ENCODE measurements around the gene MAP2K1. TPM values are rescaled to one million over a fixed set of nuclear protein-coding genes. Genes with fewer than 3 reads are reported as not detected.

Gene MAP2K1
- polyA plus RNA-seq, 1 of the 3 experiments (the other 2 are of a cell fraction), result 21.8 TPM

- H3K9ac ChIP-seq, result no peak overlapping the region
- no peaks in the 10 kb centered on the region for H3K9me2 ChIP-seq
- H3K27me3 ChIP-seq (ENCODE audit: insufficient read depth), result no peaks in the 10 kb centered on the region
- peaks cover 0 to 18% of the 10 kb centered on the region in 2 experiments; a peak in 3 of 4 replicates for H3K4me1 ChIP-seq (ENCODE audit: control insufficient read depth in 1 of 2, insufficient read depth in 2 of 2, low read depth in 1 of 2, low read length in 1 of 2)
- POLR2A ChIA-PET, result interaction anchor here (0.5 kb wide), 1 partner anchor 453 kb away, joined by 3 read pairs; no protein-coding TSS in a partner anchor
- WGBS (ENCODE audit: low lambda C conversion rate), result 92% methylated on average over 3 of the region's 3 CpGs
- no peaks in the 10 kb centered on the region for H3K9me3 ChIP-seq
- H3K4me2 ChIP-seq, result no peak overlapping the region
- H2AFZ ChIP-seq (ENCODE audit: low read depth), result no peak overlapping the region
- no peak for DNase-seq
- no peak overlapping the region for H3K27ac ChIP-seq (ENCODE audit: low read depth in 2 of 2, low read length in 1 of 2)
- H3K4me3 ChIP-seq (ENCODE audit: low read depth in 2 of 2, low read length in 1 of 2), result no peak overlapping the region
- peaks cover 98% of the 10 kb centered on the region for H3K79me2 ChIP-seq (ENCODE audit: insufficient read depth)
- H3F3A ChIP-seq (replicated peaks; ENCODE audit: insufficient read depth), result peaks cover 7% of the 10 kb centered on the region
- no peaks in the 10 kb centered on the region for H3K36me3 ChIP-seq (replicated peaks in 1 of 2; ENCODE audit: control insufficient read depth in 1 of 2, insufficient read depth in 2 of 2, low read length in 1 of 2)
- no peak for TF ChIP-seq FOSL2 (IDR thresholded peaks at IDR 0.05; ENCODE audit: borderline replicate concordance, low read depth)
- no peak for TF ChIP-seq TEAD4 (IDR thresholded peaks at IDR 0.05; ENCODE audit: borderline replicate concordance, insufficient read depth)
- no peak for TF ChIP-seq MXI1 (IDR thresholded peaks at IDR 0.05; ENCODE audit: low read depth, low read length)
- no peak for TF ChIP-seq FOXM1 (IDR thresholded peaks at IDR 0.05; ENCODE audit: low read depth)
- no peak for TF ChIP-seq POLR2AphosphoS5 (IDR thresholded peaks at IDR 0.05; ENCODE audit: low read depth, low read length)
- TF ChIP-seq RCOR1 (IDR thresholded peaks at IDR 0.05; ENCODE audit: low read length), result no peak
- TF ChIP-seq, protein P1, sequence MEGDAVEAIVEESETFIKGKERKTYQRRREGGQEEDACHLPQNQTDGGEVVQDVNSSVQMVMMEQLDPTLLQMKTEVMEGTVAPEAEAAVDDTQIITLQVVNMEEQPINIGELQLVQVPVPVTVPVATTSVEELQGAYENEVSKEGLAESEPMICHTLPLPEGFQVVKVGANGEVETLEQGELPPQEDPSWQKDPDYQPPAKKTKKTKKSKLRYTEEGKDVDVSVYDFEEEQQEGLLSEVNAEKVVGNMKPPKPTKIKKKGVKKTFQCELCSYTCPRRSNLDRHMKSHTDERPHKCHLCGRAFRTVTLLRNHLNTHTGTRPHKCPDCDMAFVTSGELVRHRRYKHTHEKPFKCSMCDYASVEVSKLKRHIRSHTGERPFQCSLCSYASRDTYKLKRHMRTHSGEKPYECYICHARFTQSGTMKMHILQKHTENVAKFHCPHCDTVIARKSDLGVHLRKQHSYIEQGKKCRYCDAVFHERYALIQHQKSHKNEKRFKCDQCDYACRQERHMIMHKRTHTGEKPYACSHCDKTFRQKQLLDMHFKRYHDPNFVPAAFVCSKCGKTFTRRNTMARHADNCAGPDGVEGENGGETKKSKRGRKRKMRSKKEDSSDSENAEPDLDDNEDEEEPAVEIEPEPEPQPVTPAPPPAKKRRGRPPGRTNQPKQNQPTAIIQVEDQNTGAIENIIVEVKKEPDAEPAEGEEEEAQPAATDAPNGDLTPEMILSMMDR (IDR thresholded peaks at IDR 0.05), result no peak
- TF ChIP-seq MEF2A (IDR thresholded peaks at IDR 0.05; ENCODE audit: borderline replicate concordance, low read depth), result no peak
- TF ChIP-seq TAF1 (IDR thresholded peaks at IDR 0.05; ENCODE audit: borderline replicate concordance, low read depth, low read length), result no peak
- TF ChIP-seq, protein P2, sequence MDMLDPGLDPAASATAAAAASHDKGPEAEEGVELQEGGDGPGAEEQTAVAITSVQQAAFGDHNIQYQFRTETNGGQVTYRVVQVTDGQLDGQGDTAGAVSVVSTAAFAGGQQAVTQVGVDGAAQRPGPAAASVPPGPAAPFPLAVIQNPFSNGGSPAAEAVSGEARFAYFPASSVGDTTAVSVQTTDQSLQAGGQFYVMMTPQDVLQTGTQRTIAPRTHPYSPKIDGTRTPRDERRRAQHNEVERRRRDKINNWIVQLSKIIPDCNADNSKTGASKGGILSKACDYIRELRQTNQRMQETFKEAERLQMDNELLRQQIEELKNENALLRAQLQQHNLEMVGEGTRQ (IDR thresholded peaks at IDR 0.05; ENCODE audit: borderline replicate concordance, low read depth, low read length), result no peak
- TF ChIP-seq GATA2 (CRISPR knock-in tag; IDR thresholded peaks at IDR 0.05), result no peak
- peaks cover 20% of the 10 kb centered on the region for H4K20me1 ChIP-seq (ENCODE audit: insufficient read depth)
- CTCF ChIA-PET, result interaction anchor here (1.0 to 3.2 kb wide), 4 partner anchors 8 to 15 kb away, joined by 3 to 15 read pairs (median 7); no protein-coding TSS in a partner anchor
Observed at GRCh38 chr15:66402761-66403284, 16.1 kb downstream of the MAP2K1 start.

DNA sequence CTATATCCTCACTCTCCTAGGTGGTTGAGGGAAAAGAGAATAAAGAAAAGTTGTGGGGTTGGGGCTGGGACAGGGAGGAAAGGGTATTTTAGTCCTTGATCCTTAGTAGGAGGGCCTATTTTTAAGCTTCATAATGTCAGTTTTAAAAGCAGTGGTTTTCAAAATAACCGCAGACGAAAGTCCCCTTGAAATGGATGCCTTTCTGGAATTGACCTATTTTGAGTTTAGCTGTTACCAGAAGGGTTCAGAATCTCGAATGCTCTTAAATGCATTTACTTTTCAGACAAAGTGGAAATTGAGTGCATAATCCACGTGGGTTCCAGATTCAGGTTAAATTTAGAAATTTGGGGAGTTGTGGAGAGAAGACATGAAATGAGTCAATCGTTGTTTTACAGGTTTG is 16.6 kb downstream of the MAP2K1 start:
- Histone ChIP-seq H3K27ac (ENCODE audit: low read depth in 2 of 2, low read length in 1 of 2) (no peak overlapping the region), H3K4me3 (ENCODE audit: low read depth in 2 of 2, low read length in 1 of 2) (no peak overlapping the region), H2AFZ (ENCODE audit: low read depth) (no peak overlapping the region), H3K27me3 (ENCODE audit: insufficient read depth) (no peaks in the 10 kb centered on the region), H3K36me3 (replicated peaks in 1 of 2; ENCODE audit: control insufficient read depth in 1 of 2, insufficient read depth in 2 of 2, low read length in 1 of 2) (no peaks in the 10 kb centered on the region), H4K20me1 (ENCODE audit: insufficient read depth) (peaks cover 20% of the 10 kb centered on the region), H3F3A (replicated peaks; ENCODE audit: insufficient read depth) (peaks cover 7% of the 10 kb centered on the region), H3K9me2 (no peaks in the 10 kb centered on the region), H3K4me1 (ENCODE audit: control insufficient read depth in 1 of 2, insufficient read depth in 2 of 2, low read depth in 1 of 2, low read length in 1 of 2) (peaks cover 0 to 18% of the 10 kb centered on the region in 2 experiments; a peak in 3 of 4 replicates), H3K4me2 (no peak overlapping the region), H3K79me2 (ENCODE audit: insufficient read depth) (peaks cover 98% of the 10 kb centered on the region), H3K9me3 (no peaks in the 10 kb centered on the region), H3K9ac (no peak overlapping the region)
- DNase-seq, result no peak
- no peak for TF ChIP-seq ELF1 (IDR thresholded peaks at IDR 0.05)
- TF ChIP-seq EZH2phosphoT487 (IDR thresholded peaks at IDR 0.05; ENCODE audit: borderline replicate concordance, low read depth), result no peak
- TF ChIP-seq FOXJ3 (CRISPR knock-in tag; IDR thresholded peaks at IDR 0.05), result no peak
- TF ChIP-seq EP300 (IDR thresholded peaks at IDR 0.05; ENCODE audit: borderline replicate concordance in 1 of 2, low read depth in 1 of 2, low read length in 1 of 2), result no peak
- ChIA-PET POLR2A (interaction anchor here (0.5 kb wide), 1 partner anchor 452 kb away, joined by 3 read pairs; no protein-coding TSS in a partner anchor), CTCF (interaction anchor here (1.3 to 3.2 kb wide), 3 partner anchors 9 to 15 kb away, joined by 5 to 15 read pairs (median 9); no protein-coding TSS in a partner anchor)
- 95% methylated on average over 5 of the region's 5 CpGs for WGBS (ENCODE audit: low lambda C conversion rate)

Measured in SK-N-SH (cell line).